Measurements from ENCODE around the gene RHOXF2. TPM values are rescaled to one million over a fixed set of nuclear protein-coding genes. Genes with fewer than 3 reads are reported as not detected.
"Not testable (repeated sequence)": the region's sequence is repeated elsewhere in the genome, so short reads cannot be mapped to it uniquely, and the experiment has no call there.

RHOXF2 gene
- polyA plus RNA-seq (ENCODE audit: insufficient read length in 10 of 10): not detected
- long read RNA-seq, donor 1: 0 reads
- long read RNA-seq, donor 2: 0 reads
- long read RNA-seq, donor 3: 0 reads
- long read RNA-seq, donor 4: 0 reads
- long read RNA-seq, donor 5: 0 reads
- long read RNA-seq, donor 6: 0 reads
- long read RNA-seq, donor 7: 0 reads
- long read RNA-seq, donor 8: 0 reads
- long read RNA-seq, donor 9: 0 reads

GRCh38 chrX:120158313-120158712, at the start of gene RHOXF2:
RHOXF2 (plus strand) TSS chrX:120158613; CDS start chrX:120158751, 138 bp downstream.
- DNase-seq: not testable (repeated sequence)

GRCh38 chrX:120109378-120109777, 49.0 kb upstream of the RHOXF2 start:
- no peak for DNase-seq

GRCh38 chrX:120111611-120112010, 46.8 kb upstream of the RHOXF2 start:
- DNase-seq: no peak

GRCh38 chrX:120115438-120115963, 42.9 kb upstream of the RHOXF2 start, which contains the start of gene RHOXF1:
RHOXF1 (minus strand) TSS chrX:120115913; CDS start chrX:120115862, 51 bp downstream.
- DNase-seq: no peak

- no peak for DNase-seq
Observed at GRCh38 chrX:120120223-120120622, 38.2 kb upstream of the RHOXF2 start.

- no peak for DNase-seq
Observed at GRCh38 chrX:120125444-120125843, 33.0 kb upstream of the RHOXF2 start.

GRCh38 chrX:120128306-120128846, 30.0 kb upstream of the RHOXF2 start:
- not testable (repeated sequence) for DNase-seq

- no peak for DNase-seq
Observed at GRCh38 chrX:120136128-120136527, 22.3 kb upstream of the RHOXF2 start.

- DNase-seq: no peak
Observed at GRCh38 chrX:120136840-120137239, 21.6 kb upstream of the RHOXF2 start.

GRCh38 chrX:120137439-120137838, 21.0 kb upstream of the RHOXF2 start:
- DNase-seq: no peak

- DNase-seq: no peak
Observed at GRCh38 chrX:120140293-120140981, 18.0 kb upstream of the RHOXF2 start.

GRCh38 chrX:120144178-120144844, 14.1 kb upstream of the RHOXF2 start:
- peak in 2 of 3 donors; percentile 21 to 27 for DNase-seq

GRCh38 chrX:120145295-120145925, 13.0 kb upstream of the RHOXF2 start:
- DNase-seq: no peak

- not testable (repeated sequence) for DNase-seq
Observed at GRCh38 chrX:120146323-120146722, 12.1 kb upstream of the RHOXF2 start.

- DNase-seq: no peak
Observed at GRCh38 chrX:120147537-120147936, 10.9 kb upstream of the RHOXF2 start.

- DNase-seq: not testable (repeated sequence)
Observed at GRCh38 chrX:120150109-120150744, 8.2 kb upstream of the RHOXF2 start.

- not testable (repeated sequence) for DNase-seq
Observed at GRCh38 chrX:120159086-120159485, 673 bp downstream of the RHOXF2 start.

- not testable (repeated sequence) for DNase-seq
Observed at GRCh38 chrX:120193254-120193653, 34.8 kb downstream of the RHOXF2 start.

- not testable (repeated sequence) for DNase-seq
Observed at GRCh38 chrX:120193720-120194119, 35.3 kb downstream of the RHOXF2 start.

- DNase-seq: not testable (repeated sequence)
Observed at GRCh38 chrX:120195786-120196185, 37.4 kb downstream of the RHOXF2 start.

GRCh38 chrX:120196626-120197283, 38.3 kb downstream of the RHOXF2 start:
- not testable (repeated sequence) for DNase-seq

Data from muscle of back (tissue), 13 donors.